HepG2 (cell line): Measurements from ENCODE around the gene SMAD6. TPM values are rescaled to one million over a fixed set of nuclear protein-coding genes. Genes with fewer than 3 reads are reported as not detected.

Source experiments
- KMT2A ChIP-seq: sonication (generic); formaldehyde crosslinking; IDR thresholded peaks from 2 replicates; pipeline ENCODE4 v1.4.0; 2020; ENCODE audit warnings: missing genetic modification reagents
- MAZ ChIP-seq, 2 experiments: sonication (generic) in 1 of 2; formaldehyde crosslinking in 1 of 2; IDR thresholded peaks; 2 replicates each; pipeline versions ENCODE4 v1.5.0 to v1.6.1; 2012 to 2020; ENCODE audit warnings: low read depth in 2 of 2, mild to moderate bottlenecking in 2 of 2, borderline replicate concordance in 1 of 2, improper control_type of control experiment in 1 of 2, low read length in 1 of 2, missing genetic modification reagents in 1 of 2, moderate library complexity in 1 of 2
- POLR2G ChIP-seq: fragments of 200-400 bp; formaldehyde crosslinking; IDR thresholded peaks from 2 replicates; pipeline ENCODE4 v1.6.1; 2018; ENCODE audit warnings: mild to moderate bottlenecking, low read depth, low read length, moderate library complexity
- U2AF1 ChIP-seq: fragments of 200-400 bp; formaldehyde crosslinking; optimal IDR thresholded peaks from 2 replicates; pipeline ENCODE3; 2017; ENCODE audit warnings: mild to moderate bottlenecking, low read depth, low read length
- ZFX ChIP-seq: sonication (generic); formaldehyde crosslinking; IDR thresholded peaks from 2 replicates; pipeline ENCODE4 v1.4.0; 2020; ENCODE audit warnings: mild to moderate bottlenecking, low read depth, missing genetic modification reagents, moderate library complexity
- ZFY ChIP-seq: sonication (generic); formaldehyde crosslinking; IDR thresholded peaks from 2 replicates; pipeline ENCODE4 v1.4.0; 2020; ENCODE audit warnings: missing genetic modification reagents
- ZNF142 ChIP-seq: sonication (generic); formaldehyde crosslinking; IDR thresholded peaks from 2 replicates; pipeline ENCODE4 v1.4.0; 2020; ENCODE audit warnings: missing genetic modification reagents
- ZNF263 ChIP-seq: sonication (generic); formaldehyde crosslinking; IDR thresholded peaks from 2 replicates; pipeline ENCODE4 v1.4.0; 2020; ENCODE audit warnings: missing genetic modification reagents
- ZNF264 ChIP-seq: sonication (generic); formaldehyde crosslinking; IDR thresholded peaks from 2 replicates; pipeline ENCODE4 v1.4.0; 2020; ENCODE audit warnings: missing genetic modification reagents
- ZNF547 ChIP-seq: sonication (generic); formaldehyde crosslinking; IDR thresholded peaks from 2 replicates; pipeline ENCODE4 v1.5.1; 2020; ENCODE audit warnings: mild to moderate bottlenecking, missing genetic modification reagents
- ZNF564 ChIP-seq: sonication (generic); formaldehyde crosslinking; IDR thresholded peaks from 2 replicates; pipeline ENCODE4 v1.8.1; 2023; ENCODE audit warnings: mild to moderate bottlenecking, missing genetic modification reagents
- ZNF773 ChIP-seq: sonication (generic); formaldehyde crosslinking; IDR thresholded peaks from 2 replicates; pipeline ENCODE4 v1.4.0; 2020; ENCODE audit warnings: missing genetic modification reagents, borderline replicate concordance
- polyA plus RNA-seq, 8 experiments: library from polyadenylated mRNA; depleted of rRNA in 3 of 8; stranded (reverse) in 7 of 8; unstranded in 1 of 8; fragments of >200 nt; fragmentation: Illumina TruSeq in 4 of 8; extraction: Trizol in 4 of 8; gene quantifications; 2 replicates each; pipeline versions ENCODE4 v1.2.1 to v1.2.3, GENCODE V29; 2011 to 2016; ENCODE audit warnings: low read depth in 4 of 8, missing spikeins in 1 of 8, mixed read lengths in 1 of 8; ENCODE audit not compliant: insufficient read depth in 1 of 8
- total RNA-seq, 5 experiments: library from RNA; depleted of rRNA; stranded (reverse); fragments of >200 nt; fragmentation: Illumina TruSeq; extraction: Trizol; gene quantifications; 2 replicates each; pipeline ENCODE4 v1.2.3, GENCODE V29; 2016; ENCODE audit warnings: low read depth in 1 of 5
- TF ChIP-seq, protein P1 (sequence below): sonication (generic); formaldehyde crosslinking; IDR thresholded peaks from 2 replicates; pipeline ENCODE4 v1.4.0; 2020; ENCODE audit warnings: mild to moderate bottlenecking, missing genetic modification reagents
- TF ChIP-seq, protein P2 (sequence below): sonication (generic); formaldehyde crosslinking; IDR thresholded peaks from 2 replicates; pipeline ENCODE4 v1.9.0; 2022; ENCODE audit warnings: missing genetic modification reagents, mild to moderate bottlenecking, borderline replicate concordance
- TF ChIP-seq, protein P3 (sequence below): IDR thresholded peaks from 2 replicates; pipeline ENCODE4 v1.6.1; 2018; ENCODE audit warnings: missing genetic modification reagents, mild to moderate bottlenecking, missing compliant biosample characterization

SMAD6 gene
- total and polyA plus RNA-seq, 2 of the 13 experiments (the other 11 are each of a cell fraction or from before 2014, with no cell fraction given) = 3.3 to 4.4 TPM

DNA sequence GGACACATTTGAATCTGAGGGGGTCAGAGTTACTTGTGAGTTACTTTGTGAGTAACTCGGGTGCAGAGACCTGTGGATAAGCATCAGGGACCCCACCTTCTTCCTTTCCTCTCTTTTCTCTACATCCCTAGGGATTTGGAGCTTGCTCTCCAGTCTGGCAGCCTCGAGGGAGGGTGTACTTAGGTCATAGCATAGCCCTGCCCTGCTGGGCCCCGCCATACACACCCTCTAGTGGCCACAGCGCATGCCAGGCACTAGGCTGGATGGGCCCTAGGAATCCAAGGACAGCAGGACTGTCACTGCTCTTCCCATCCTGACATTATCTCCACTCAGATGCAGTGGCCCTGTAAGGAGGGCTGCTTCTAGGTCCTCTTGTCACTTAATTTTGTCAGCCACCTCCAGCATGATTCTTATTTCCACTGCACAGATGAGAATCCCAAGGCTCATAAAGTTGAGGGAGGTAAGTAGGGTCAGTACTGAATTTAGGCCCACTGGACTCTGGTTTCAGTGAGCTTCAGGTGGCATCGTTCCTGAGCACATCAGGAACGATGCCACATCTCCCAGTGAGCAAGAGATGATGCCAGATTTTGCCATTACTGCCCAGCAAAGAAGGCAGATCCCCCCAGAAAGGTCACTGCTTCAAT, 3.6 kb upstream of the SMAD6 start (continued):
- TF ChIP-seq ZFX (peak; percentile 71), ZNF564 (CRISPR knock-in tag) (no peak), ZNF263 (CRISPR knock-in tag) (peak; percentile 16; the same call in 1 of the 2 replicates), KMT2A (CRISPR knock-in tag) (0 out of 2 replicates have a peak, but pooled peaks have one; percentile 25), MAZ (IDR thresholded peaks at IDR 0.05; ENCODE audit: borderline replicate concordance, low read depth, low read length) (0 out of 2 replicates have a peak, but pooled peaks have one; percentile 20), MAZ (CRISPR knock-in tag; IDR thresholded peaks at IDR 0.05; ENCODE audit: low read depth) (no peak), ZNF547 (CRISPR knock-in tag) (peak; percentile 45; the same call in 1 of the 2 replicates), U2AF1 (no peak), POLR2G (no peak), ZNF264 (no peak), ZFY (CRISPR knock-in tag) (peak; percentile 32; the same call in 1 of the 2 replicates), ZNF142 (CRISPR knock-in tag) (no peak), ZNF773 (CRISPR knock-in tag) (no peak)
- TF ChIP-seq, protein P1, sequence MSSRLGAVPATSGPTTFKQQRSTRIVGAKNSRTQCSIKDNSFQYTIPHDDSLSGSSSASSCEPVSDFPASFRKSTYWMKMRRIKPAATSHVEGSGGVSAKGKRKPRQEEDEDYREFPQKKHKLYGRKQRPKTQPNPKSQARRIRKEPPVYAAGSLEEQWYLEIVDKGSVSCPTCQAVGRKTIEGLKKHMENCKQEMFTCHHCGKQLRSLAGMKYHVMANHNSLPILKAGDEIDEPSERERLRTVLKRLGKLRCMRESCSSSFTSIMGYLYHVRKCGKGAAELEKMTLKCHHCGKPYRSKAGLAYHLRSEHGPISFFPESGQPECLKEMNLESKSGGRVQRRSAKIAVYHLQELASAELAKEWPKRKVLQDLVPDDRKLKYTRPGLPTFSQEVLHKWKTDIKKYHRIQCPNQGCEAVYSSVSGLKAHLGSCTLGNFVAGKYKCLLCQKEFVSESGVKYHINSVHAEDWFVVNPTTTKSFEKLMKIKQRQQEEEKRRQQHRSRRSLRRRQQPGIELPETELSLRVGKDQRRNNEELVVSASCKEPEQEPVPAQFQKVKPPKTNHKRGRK (CRISPR knock-in tag) = no peak
- TF ChIP-seq, protein P2, sequence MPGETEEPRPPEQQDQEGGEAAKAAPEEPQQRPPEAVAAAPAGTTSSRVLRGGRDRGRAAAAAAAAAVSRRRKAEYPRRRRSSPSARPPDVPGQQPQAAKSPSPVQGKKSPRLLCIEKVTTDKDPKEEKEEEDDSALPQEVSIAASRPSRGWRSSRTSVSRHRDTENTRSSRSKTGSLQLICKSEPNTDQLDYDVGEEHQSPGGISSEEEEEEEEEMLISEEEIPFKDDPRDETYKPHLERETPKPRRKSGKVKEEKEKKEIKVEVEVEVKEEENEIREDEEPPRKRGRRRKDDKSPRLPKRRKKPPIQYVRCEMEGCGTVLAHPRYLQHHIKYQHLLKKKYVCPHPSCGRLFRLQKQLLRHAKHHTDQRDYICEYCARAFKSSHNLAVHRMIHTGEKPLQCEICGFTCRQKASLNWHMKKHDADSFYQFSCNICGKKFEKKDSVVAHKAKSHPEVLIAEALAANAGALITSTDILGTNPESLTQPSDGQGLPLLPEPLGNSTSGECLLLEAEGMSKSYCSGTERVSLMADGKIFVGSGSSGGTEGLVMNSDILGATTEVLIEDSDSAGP (CRISPR knock-in tag) = peak; percentile 56
- TF ChIP-seq, protein P3, sequence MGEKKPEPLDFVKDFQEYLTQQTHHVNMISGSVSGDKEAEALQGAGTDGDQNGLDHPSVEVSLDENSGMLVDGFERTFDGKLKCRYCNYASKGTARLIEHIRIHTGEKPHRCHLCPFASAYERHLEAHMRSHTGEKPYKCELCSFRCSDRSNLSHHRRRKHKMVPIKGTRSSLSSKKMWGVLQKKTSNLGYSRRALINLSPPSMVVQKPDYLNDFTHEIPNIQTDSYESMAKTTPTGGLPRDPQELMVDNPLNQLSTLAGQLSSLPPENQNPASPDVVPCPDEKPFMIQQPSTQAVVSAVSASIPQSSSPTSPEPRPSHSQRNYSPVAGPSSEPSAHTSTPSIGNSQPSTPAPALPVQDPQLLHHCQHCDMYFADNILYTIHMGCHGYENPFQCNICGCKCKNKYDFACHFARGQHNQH (CRISPR knock-in tag) = 0 out of 2 replicates have a peak, but pooled peaks have one; percentile 37
